Measurements from ENCODE around the gene ADAP1. TPM values are rescaled to one million over a fixed set of nuclear protein-coding genes. Genes with fewer than 3 reads are reported as not detected.

Gene ADAP1
- total RNA-seq, 1 experiment from 2014 or later, result 16.4 TPM

GRCh38 chr7:910931-911431, 43.5 kb downstream of the ADAP1 start:
- Histone ChIP-seq H3K4me1 (ENCODE audit: insufficient read depth, low read length, poor library complexity, severe bottlenecking) (peaks cover 10% of the 10 kb centered on the region), H3K36me3 (ENCODE audit: insufficient read depth, low read length, poor library complexity, severe bottlenecking) (no peaks in the 10 kb centered on the region), H3K27ac (ENCODE audit: low read depth, low read length, poor library complexity, severe bottlenecking) (no peak overlapping the region), H3K27me3 (replicated peaks; ENCODE audit: insufficient read depth, low read depth, low read length, poor library complexity) (no peaks in the 10 kb centered on the region), H3K4me3 (ENCODE audit: low read depth, low read length, poor library complexity, severe bottlenecking) (no peak overlapping the region), H3K9me3 (ENCODE audit: low read depth, low read length, poor library complexity, severe bottlenecking) (no peaks in the 10 kb centered on the region)
- BruUV-seq (replicated peaks), result no TSS peak
- intact Hi-C loops (cut with micrococcal nuclease; ENCODE audit: unreplicated experiment), result loop anchor here (5.0 kb wide), 1 partner anchor 41 kb away; the partner anchor contains the start of gene ADAP1
- TF ChIP-seq EZH2 (IDR thresholded peaks at IDR 0.05; ENCODE audit: borderline replicate concordance, low read depth, low read length, poor library complexity, severe bottlenecking) (no peak), CTCF (conservative IDR thresholded peaks at IDR 0.05; ENCODE audit: low read depth, low read length) (no peak)
- DNase-seq (ENCODE audit: low spot score), result no peak
- ChIA-PET CTCF (no interaction called here), POLR2A (ENCODE audit: low non-redundant PET) (interaction anchor here (0.7 kb wide), 1 partner anchor 1714 kb away, joined by 3 read pairs; no protein-coding TSS in a partner anchor)

GRCh38 chr7:910441-910861, 44.0 kb downstream of the ADAP1 start:
- POLR2A ChIA-PET (ENCODE audit: low non-redundant PET), result interaction anchor here (0.7 kb wide), 1 partner anchor 1714 kb away, joined by 3 read pairs; no protein-coding TSS in a partner anchor

More at GRCh38 chr7:910441-910861, 44.0 kb downstream of the ADAP1 start:
- intact Hi-C loops (cut with micrococcal nuclease; ENCODE audit: unreplicated experiment), result loop anchor here (5.0 kb wide), 1 partner anchor 42 kb away; the partner anchor contains the start of gene ADAP1
- CTCF ChIA-PET, result no interaction called here
- Histone ChIP-seq H3K4me1 (ENCODE audit: insufficient read depth, low read length, poor library complexity, severe bottlenecking) (peaks cover 10% of the 10 kb centered on the region), H3K9me3 (ENCODE audit: low read depth, low read length, poor library complexity, severe bottlenecking) (no peaks in the 10 kb centered on the region), H3K36me3 (ENCODE audit: insufficient read depth, low read length, poor library complexity, severe bottlenecking) (no peaks in the 10 kb centered on the region), H3K4me3 (ENCODE audit: low read depth, low read length, poor library complexity, severe bottlenecking) (no peak overlapping the region), H3K27ac (ENCODE audit: low read depth, low read length, poor library complexity, severe bottlenecking) (no peak overlapping the region), H3K27me3 (replicated peaks; ENCODE audit: insufficient read depth, low read depth, low read length, poor library complexity) (no peaks in the 10 kb centered on the region)
- no peak for DNase-seq (ENCODE audit: low spot score)
- no peak for TF ChIP-seq CTCF (conservative IDR thresholded peaks at IDR 0.05; ENCODE audit: low read depth, low read length)
- no peak for TF ChIP-seq EZH2 (IDR thresholded peaks at IDR 0.05; ENCODE audit: borderline replicate concordance, low read depth, low read length, poor library complexity, severe bottlenecking)
- BruUV-seq (replicated peaks), result no TSS peak

Data from A673 (cell line).